OCI-LY3 (cell line): ENCODE measurements around the gene STAC2.

Source experiments
- H2AFZ ChIP-seq: fragments of 200-600, 300-600 bp; shearing (Covaris generic); 2 replicates; pipeline ENCODE4 v1.6.0; 2014; ENCODE audit warnings: antibody characterized with exemption, low read depth, low read length
- H3K27ac ChIP-seq: fragments of 200-600, 300-600 bp; sonication (generic); 2 replicates; pipeline ENCODE4 v1.5.1; 2014; ENCODE audit warnings: mild to moderate bottlenecking, low read length, moderate library complexity, mixed read lengths
- H3K27me3 ChIP-seq: fragments of 200-600, 300-600 bp; sonication (generic); 2 replicates; pipeline ENCODE4 v1.6.1; 2014; ENCODE audit warnings: low read depth, low read length, mixed read lengths
- H3K36me3 ChIP-seq: fragments of 200-600, 300-600 bp; sonication (generic); replicated peaks from 2 replicates; pipeline ENCODE3; 2014; ENCODE audit warnings: low read depth, low read length, mixed read lengths
- H3K4me1 ChIP-seq: fragments of 300-600, 200-600 bp; sonication (generic); 2 replicates; pipeline ENCODE4 v1.6.1; 2014; ENCODE audit warnings: low read length, mixed read lengths
- H3K4me2 ChIP-seq: fragments of 200-600, 300-600 bp; sonication (generic); 2 replicates; pipeline ENCODE4 v1.6.1; 2014; ENCODE audit warnings: low read length, mixed read lengths
- H3K4me3 ChIP-seq: fragments of 300-600, 200-600 bp; sonication (generic); 2 replicates; pipeline ENCODE4 v1.5.1; 2014; ENCODE audit warnings: antibody characterized with exemption, mild to moderate bottlenecking, low read length, moderate library complexity
- H3K79me2 ChIP-seq: fragments of 300-600, 200-600 bp; shearing (Covaris generic); 2 replicates; pipeline ENCODE4 v1.6.1; 2014; ENCODE audit warnings: mild to moderate bottlenecking, low read length, mixed read lengths
- H3K9ac ChIP-seq: fragments of 300-600, 200-600 bp; shearing (Covaris generic); 2 replicates; pipeline ENCODE4 v1.6.0; 2014; ENCODE audit warnings: mild to moderate bottlenecking, low read length, moderate library complexity
- H3K9me3 ChIP-seq: fragments of 200-600, 300-600 bp; shearing (Covaris generic); 2 replicates; pipeline ENCODE4 v1.6.1; 2014; ENCODE audit warnings: low read length, mixed read lengths; ENCODE audit not compliant: insufficient read depth
- H4K20me1 ChIP-seq: fragments of 200-600, 300-600 bp; sonication (generic); 2 replicates; pipeline ENCODE4 v1.6.1; 2016; ENCODE audit warnings: low read length, mixed read lengths; ENCODE audit not compliant: insufficient read depth
- CTCF ChIP-seq: fragments of 200-600, 300-600 bp; sonication (generic); IDR thresholded peaks from 2 replicates; pipeline ENCODE4 v1.5.1; 2014; ENCODE audit warnings: antibody characterized with exemption, low read length, low read depth
- EZH2phosphoT487 ChIP-seq: fragments of 200-600 bp; shearing (Covaris generic); IDR thresholded peaks from 2 replicates; pipeline ENCODE4 v1.6.1; 2018; ENCODE audit warnings: antibody characterized with exemption, mixed run types, low read depth

STAC2 gene

DNA sequence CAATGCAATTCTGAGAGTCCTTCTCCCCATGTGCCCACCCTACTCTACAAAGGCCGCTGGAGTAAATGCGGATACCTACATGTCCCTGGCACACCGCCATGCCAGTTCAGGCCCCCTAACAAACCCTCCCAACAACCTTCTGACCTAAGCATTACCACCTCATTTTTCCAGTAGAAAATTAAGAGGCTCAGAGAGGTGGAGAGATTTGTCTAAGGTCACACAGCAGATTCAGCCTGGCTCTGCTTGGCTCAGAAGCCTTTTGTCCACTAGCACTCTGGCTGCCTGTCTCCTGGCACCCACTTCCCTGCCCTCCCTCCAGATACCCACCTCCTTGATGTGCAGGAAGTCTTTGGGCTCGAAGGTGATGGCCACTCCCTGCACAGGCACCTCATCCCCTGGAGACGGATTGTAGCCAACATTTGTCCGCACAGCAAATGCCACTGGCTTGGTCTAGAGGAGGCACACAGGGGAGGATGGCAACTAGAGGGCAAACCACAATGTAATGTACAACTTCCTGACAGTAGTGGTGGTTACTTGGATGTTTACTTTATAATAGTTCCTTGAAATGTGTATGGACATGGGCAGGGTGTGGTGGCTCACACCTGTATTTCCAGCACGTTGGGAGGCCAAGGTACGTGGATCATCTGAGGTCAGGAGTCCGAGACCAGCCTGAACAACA is 38.5 kb downstream of the STAC2 start:
- Histone ChIP-seq H3K79me2 (no peaks in the 10 kb centered on the region), H3K4me1 (no peaks in the 10 kb centered on the region), H3K36me3 (peaks cover 10% of the 10 kb centered on the region), H2AFZ (no peak overlapping the region), H3K4me3 (no peak overlapping the region), H3K4me2 (no peak overlapping the region), H3K27me3 (no peaks in the 10 kb centered on the region), H3K9ac (no peak overlapping the region), H3K27ac (no peak overlapping the region), H4K20me1 (no peaks in the 10 kb centered on the region), H3K9me3 (no peaks in the 10 kb centered on the region)
- no peak for TF ChIP-seq CTCF
- no peak for TF ChIP-seq EZH2phosphoT487

DNA sequence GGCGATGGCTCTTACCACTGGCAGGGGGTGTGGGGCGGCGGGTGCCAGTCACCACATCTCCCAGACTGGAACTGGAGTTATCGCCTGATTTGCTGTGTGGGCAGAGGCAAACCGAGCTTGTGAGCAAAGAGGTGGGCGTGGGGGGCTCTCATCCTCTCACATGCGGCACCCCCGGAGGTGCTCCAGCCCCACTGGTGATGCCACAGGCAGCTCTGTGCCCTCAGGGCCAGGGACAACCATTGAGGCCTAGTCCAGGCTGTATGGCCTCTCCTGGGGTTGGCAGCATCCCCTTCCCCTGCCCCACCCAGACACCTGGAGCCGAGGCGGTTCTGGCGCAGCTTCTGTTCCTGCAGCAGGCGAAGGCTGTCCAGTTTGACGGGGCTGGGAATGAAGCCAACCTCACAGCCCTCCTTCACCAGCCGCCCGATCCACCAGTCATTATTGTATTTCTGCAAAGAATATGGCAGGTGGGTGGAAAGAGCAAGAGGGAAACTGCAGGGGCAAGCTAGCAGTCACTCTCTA is 39.2 kb downstream of the STAC2 start:
- no peak overlapping the region for H3K9ac ChIP-seq
- H3K79me2 ChIP-seq: no peaks in the 10 kb centered on the region
- no peaks in the 10 kb centered on the region for H3K4me1 ChIP-seq
- H3K9me3 ChIP-seq: no peaks in the 10 kb centered on the region
- H3K4me2 ChIP-seq: no peak overlapping the region
- H3K27ac ChIP-seq: no peak overlapping the region
- H3K4me3 ChIP-seq: no peak overlapping the region
- no peak overlapping the region for H2AFZ ChIP-seq
- peaks cover 10% of the 10 kb centered on the region for H3K36me3 ChIP-seq
- TF ChIP-seq CTCF: no peak
- no peak for TF ChIP-seq EZH2phosphoT487
- H3K27me3 ChIP-seq: no peaks in the 10 kb centered on the region
- no peaks in the 10 kb centered on the region for H4K20me1 ChIP-seq

DNA sequence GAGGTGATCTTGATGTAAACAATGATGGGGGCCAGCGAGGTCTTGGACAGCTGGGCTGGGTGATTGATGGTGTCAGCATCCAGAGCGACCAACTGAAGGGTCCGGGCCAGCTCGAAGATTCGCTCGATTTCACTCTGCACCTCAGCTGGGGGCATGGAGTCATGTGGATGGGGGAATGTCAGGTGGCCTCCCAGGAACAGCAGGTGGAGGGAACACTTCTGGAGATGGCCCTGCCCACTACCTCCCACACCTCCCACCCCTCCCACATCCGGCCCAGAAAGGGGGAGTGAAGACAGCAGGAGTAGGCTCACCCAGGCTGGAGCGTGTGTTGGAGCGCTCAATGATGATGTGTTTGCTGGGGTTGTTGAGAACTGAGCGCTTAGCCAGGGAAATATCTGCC is 42.0 kb downstream of the STAC2 start:
- H3K4me3 ChIP-seq: no peak overlapping the region
- no peak for TF ChIP-seq EZH2phosphoT487
- no peak for TF ChIP-seq CTCF
- no peak overlapping the region for H3K27ac ChIP-seq
- H3K9me3 ChIP-seq: no peaks in the 10 kb centered on the region
- no peak overlapping the region for H3K9ac ChIP-seq
- H3K4me1 ChIP-seq: no peaks in the 10 kb centered on the region
- H3K27me3 ChIP-seq: no peaks in the 10 kb centered on the region
- peaks cover 13% of the 10 kb centered on the region for H3K36me3 ChIP-seq
- no peak overlapping the region for H2AFZ ChIP-seq
- H4K20me1 ChIP-seq: no peaks in the 10 kb centered on the region
- H3K4me2 ChIP-seq: no peak overlapping the region
- H3K79me2 ChIP-seq: no peaks in the 10 kb centered on the region

- TF ChIP-seq EZH2phosphoT487: no peak
- H3K4me2 ChIP-seq: no peak overlapping the region
- peaks cover 13% of the 10 kb centered on the region for H3K36me3 ChIP-seq
These were observed 42.7 kb downstream of the STAC2 start for GRCh38 chr17:39183045-39183444.

More at GRCh38 chr17:39183045-39183444, 42.7 kb downstream of the STAC2 start:
- H3K9ac ChIP-seq: no peak overlapping the region
- H2AFZ ChIP-seq: no peak overlapping the region
- no peaks in the 10 kb centered on the region for H3K9me3 ChIP-seq
- no peaks in the 10 kb centered on the region for H3K79me2 ChIP-seq
- H3K27me3 ChIP-seq: no peaks in the 10 kb centered on the region
- no peaks in the 10 kb centered on the region for H4K20me1 ChIP-seq
- no peak overlapping the region for H3K4me3 ChIP-seq
- H3K4me1 ChIP-seq: no peaks in the 10 kb centered on the region
- no peak overlapping the region for H3K27ac ChIP-seq
